Inflammatory macrophage (primary cell): ENCODE results near the gene METTL18.

Experiments
- DNase-seq, 2 donors: peaks; one replicate each; pipeline ENCODE4 v3.0.0-alpha.2; 2020 to 2022

METTL18 gene

DNA sequence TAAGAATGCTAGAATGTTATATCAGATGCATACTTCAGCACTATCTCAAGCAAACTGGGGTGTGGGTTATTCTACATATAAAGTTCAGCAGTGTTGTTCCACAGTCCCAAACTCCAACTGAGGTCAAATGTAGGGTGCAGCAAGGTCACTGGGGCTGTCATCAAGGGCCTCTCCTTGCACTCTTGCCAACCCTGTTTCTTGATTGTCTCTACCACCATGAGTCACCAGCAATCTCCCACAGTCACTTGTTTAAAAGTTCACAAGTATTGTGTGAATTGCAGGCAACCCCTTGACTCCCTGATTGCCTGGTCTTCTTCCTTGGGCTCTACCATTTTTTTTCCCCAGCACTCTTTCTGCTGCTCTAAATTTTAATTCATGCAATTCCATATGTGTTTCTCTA, 10.6 kb downstream of the METTL18 start:
- DNase-seq: no peak

DNA sequence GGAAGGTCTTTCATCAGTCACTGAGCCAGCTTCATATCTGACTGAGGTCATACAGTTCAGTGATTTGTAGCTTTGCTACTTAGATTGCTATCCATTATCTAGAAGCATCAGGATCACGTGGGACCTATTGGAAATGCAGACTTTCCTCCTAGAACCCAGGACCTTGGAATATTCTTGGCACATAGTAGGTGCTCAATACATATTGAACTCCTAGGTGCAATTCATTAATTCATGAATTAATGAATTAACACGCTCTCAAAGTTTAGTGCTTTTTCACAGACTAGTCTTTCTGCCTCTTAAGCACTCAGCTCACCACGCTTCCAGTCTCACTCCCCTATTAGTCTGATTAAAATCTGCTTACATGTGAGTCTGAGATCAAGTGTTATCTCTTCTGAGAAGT, 12.1 kb downstream of the METTL18 start:
- no peak for DNase-seq

DNA sequence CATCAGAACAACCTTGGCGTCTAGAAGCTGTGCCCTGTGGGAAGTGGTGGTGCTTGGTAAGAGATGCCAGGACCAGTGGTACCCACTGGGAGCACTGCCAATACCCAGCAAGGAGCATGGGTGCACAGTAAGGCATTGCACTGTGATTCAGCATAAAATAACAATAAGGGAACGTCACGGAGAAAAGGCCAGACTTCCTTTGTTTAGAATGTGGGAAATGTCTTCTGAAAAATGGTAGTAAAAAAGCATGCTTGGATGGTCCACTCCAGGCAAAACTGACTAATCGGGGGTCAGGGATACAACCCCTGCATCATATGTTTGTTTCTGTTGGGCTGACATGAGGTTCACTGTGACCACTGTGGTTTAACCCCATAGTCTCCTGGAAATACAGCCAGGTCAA, 14.7 kb downstream of the METTL18 start:
- DNase-seq: no peak

DNA sequence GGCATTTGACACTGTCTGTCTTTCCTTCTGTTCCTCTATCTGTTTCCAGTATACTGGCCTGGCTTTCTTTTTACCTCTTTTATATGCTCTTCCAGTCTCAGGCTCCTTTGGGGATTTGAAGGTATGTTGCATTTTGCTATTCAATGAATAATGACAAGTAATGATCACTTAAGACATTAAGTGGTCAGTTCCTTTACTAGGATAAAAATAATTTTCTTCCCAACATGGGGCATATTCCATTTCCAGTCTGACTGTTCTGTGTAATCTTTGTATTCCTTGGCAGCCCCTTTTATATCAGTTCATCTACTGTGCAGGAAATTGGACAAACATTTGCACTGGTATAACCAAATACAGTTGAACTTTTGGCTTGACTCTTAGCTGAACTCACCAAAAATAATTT, 15.6 kb downstream of the METTL18 start:
- DNase-seq: no peak

DNA sequence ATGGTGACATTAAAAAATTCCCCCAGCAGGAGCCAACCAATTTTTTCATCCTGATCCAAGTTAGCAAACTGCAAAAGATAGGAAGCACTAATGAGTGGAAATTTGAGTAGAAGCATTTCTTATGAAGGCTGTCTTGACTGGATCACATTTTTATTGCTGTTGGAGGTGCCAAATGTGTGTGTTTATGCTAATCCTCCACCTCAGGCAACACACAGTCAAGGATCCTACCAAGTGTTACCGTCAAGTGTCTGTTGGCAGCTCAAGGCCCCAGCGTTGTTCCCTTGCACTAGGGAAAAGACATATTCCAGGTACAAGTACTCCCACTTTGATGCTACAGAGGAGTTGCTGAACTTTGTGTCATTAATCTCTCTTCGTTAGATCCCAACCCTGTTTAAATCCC, 18.3 kb downstream of the METTL18 start:
- no peak for DNase-seq

DNA sequence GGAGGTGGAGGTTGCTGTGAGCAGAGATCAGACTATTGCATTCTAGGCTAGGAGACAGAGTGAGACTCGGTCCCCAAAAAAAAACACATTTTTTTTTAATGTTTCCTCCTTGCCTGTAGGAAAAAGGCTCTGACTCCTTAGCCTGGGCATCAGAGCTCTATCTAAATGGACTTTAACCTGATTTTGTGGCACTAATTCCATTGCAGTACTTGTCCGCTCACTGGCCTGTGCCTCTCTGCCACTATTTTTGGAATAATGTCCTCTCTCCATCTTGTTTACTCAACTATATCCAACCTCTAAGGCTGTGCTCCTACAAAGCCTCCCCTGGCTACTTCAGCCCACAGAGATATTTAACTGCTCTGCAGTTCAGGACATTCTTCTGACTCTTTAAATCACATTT, 26.5 kb downstream of the METTL18 start:
- DNase-seq: no peak

DNA sequence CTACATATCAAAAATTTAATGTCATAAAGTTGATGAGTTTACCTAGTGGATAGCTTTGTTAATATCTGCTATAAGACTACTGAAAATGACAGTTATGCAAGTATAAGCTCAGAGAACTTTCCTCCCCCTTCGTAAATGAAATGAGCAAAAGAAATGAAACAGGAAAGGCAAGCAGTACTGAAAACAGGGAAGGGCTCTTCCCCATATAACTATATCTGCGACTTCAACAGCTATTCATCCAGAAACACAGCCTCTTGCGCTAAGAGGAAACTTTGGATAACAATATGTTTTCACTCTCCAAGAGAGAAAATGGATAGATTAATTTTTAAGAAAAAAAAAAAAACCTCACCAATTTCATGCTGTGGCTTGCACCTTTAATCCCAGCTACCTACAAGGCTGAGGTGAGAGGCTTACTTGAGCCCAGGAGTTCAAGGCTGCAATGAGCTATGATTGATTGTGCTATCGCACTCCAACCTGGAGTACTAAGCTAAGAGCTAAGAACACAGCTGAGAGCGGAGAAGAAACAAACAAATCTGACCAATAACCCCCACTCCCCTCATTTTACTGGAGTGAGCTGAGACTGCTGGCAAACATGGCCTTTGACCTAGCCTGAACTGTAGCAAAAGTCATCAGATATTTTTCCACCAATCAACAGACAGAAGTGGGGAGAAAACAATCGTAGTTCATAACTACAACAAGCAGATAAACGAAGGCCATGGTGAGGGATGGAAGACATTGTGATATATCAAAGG, 29.0 kb downstream of the METTL18 start:
- DNase-seq: no peak

DNA sequence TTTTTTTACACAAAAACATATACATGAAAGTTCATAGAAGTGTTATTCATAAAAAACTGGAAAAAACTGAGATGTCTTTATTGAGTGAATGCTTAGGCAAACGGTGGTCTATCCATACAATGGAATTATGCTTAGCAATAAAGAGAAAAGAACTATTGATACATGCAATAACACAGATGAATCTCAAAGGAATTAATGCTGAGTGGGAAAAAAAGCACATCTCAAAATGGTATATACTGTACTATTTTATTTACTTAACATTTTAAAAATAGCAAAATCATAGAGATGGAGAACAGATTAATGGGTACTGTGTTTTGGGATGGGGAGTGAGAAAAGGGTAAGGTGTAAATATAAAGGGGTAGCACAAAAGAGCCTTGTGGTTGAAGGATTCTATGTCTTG, 29.8 kb downstream of the METTL18 start:
- no peak for DNase-seq

DNA sequence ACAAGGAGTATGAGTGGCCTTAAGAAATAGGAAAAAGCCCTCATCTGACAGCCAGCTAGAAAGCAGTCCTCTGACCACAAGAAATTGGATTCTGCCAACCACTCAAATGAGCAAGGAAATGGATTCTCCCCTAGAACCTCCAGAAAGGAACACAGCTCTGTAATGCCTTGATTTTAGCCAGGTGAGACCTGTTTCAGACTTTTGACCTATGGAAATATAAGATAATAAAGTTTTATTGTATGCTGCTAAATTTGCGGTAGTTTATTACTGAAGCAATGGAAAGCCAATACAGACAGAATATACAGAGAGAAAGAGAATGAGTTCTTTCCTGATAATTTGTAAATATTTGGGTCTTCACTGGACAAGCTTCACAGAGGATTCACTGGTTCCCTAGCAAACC, 32.0 kb downstream of the METTL18 start:
- peak in 1 of 2 donors; percentile 32 for DNase-seq

DNA sequence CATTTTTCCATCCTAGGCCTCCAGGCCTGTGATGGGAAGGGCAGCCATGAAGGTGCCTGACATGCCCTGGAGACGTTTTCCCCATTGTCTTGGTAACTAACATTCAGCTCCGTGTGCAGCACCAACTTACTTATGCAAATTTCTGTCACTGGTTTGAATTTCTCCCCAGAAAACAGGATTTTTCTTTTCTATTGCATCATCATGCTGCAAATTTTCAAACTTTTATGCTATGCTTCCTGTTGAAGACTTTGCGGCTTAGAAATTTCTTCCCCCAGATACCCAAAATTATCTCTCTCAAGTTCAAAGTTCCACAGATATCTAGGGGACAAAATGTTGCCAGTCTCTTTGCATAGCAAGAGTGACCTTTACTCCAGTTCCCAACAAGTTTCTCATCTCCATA, 35.7 kb downstream of the METTL18 start:
- no peak for DNase-seq

DNA sequence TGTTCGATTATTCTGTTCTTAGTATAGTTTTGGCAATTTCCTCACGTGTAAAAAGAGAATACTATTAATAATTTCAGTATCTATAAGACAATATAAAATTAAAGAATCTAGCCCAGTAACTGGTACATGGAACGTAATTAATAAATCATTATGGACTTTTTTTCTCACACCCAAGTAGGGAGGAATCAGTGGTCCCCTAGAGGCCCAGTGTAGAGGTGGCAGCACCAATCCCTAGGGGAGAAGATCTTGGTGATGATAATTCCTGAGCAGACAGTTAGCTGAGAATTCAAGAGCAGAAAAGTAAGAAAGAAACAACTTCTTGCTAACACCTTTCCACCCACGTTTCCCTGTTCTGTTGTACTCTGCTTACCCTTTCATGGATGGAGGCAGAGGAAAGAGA, 41.2 kb downstream of the METTL18 start:
- no peak for DNase-seq

DNA sequence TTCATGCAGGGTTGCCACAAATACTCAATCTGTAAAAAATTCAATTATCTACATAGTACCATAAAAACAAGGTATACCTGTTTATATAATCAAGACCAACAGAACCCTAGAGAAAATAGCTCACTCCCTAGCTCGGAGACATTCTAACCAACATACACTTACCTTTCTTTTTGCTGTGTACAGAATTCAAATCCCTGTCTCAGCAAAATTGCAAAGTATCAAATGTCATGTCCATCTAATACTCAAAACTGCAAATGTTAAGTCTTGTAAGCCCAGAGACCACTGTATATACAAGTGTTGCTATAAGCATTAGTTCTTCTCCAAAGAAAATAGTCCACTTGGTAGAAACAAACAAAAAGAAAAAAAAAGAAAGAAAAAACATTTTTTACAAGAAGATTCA, 44.7 kb downstream of the METTL18 start:
- DNase-seq: no peak

DNA sequence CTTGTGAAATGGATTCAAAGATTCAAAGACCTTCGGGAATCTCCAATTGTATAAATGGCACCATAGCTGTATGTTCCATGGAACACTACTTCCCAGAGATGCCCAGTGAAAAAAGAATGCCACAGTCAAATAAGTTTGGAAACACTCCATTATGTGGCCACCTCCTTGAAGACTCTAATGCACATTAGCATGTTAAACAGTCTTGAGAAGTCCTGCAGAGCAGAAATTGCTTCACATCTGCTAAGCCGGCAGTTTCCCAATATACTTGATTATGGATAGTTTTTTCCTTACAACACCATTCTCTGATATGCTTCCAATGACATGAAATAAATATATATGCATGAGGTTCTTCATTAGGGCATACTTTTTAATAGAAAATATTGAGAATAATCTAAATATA, 48.2 kb downstream of the METTL18 start:
- no peak for DNase-seq

DNA sequence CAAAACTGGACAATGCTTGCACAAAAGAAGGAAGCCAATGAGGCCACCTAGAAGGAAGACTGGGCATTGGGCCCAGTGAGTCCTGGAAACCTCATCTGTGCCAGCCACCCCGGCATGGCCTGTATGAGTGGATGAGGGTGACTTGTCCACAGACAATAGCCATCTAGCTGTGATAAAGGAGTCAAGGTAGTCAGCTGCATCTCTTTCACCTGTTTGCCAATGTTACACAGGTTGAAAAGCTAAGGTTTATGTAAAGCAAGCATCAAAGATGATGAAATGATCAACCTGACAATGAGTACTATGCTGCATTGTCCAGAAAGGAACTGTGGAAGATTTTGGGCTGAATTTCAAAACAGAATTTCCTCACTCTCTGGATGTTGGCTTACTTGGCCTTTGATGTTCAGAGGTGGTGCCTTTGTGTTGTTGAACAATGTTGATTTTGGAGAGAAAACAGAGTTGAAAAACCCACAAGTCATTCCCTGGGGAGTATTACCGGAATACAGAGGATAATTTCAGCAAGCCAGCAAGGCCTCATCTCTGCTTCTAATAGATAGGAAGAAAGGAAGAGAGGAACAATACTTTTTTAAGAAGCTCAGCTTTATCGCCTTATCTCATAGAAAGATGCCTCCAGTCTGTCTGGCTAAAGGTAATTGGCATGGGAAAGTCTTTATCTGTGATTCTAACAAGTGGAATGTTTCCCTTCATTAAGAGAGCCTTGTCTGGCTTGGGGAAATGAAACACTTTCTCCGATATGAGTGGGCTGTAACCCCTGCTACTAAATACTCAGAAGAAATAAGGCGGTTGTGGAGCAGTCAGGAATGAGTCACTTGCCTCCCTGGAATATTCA, 49.5 kb downstream of the METTL18 start:
- no peak for DNase-seq
